ENCODE measurements around the gene AGAP5. TPM values are rescaled to one million over a fixed set of nuclear protein-coding genes. Genes with fewer than 3 reads are reported as not detected.

AGAP5 gene
- total and polyA plus RNA-seq, 5 donors: 2.8 to 4.6 (median 3.5) TPM

GRCh38 chr10:73644015-73644743, 53.7 kb downstream of the AGAP5 start:
- H3K27ac ChIP-seq (ENCODE audit: low read length): peak overlapping the region; percentile 70
- WGBS: 15% methylated on average over 5 of the region's 5 CpGs
- peak; percentile 10 to 42 for ATAC-seq
- peak in 2 of 3 donors; percentile 37 to 76 for DNase-seq
- no peaks in the 10 kb centered on the region for H3K9me3 ChIP-seq (ENCODE audit: control insufficient read depth, low read length)
- peaks cover 7% of the 10 kb centered on the region for H3K4me1 ChIP-seq (ENCODE audit: control insufficient read depth, insufficient read depth, low read length)
- intact Hi-C loops (cut with DNase I): loop anchor here (2.0 kb wide), 2 partner anchors 113 to 115 kb away; no protein-coding TSS in a partner anchor
- no peak overlapping the region for H3K4me3 ChIP-seq (ENCODE audit: low read length)
- no peaks in the 10 kb centered on the region for H3K27me3 ChIP-seq (ENCODE audit: control insufficient read depth, insufficient read depth)

- H3K27ac ChIP-seq (ENCODE audit: low read length): no peak overlapping the region
- intact Hi-C loops (cut with DNase I): no loop called here
- H3K9me3 ChIP-seq (ENCODE audit: control insufficient read depth, low read length): no peaks in the 10 kb centered on the region
- no peak overlapping the region for H3K4me3 ChIP-seq (ENCODE audit: low read length)
- 71% methylated on average over 2 of the region's 2 CpGs for WGBS
- ATAC-seq: no peak
- no peaks in the 10 kb centered on the region for H3K27me3 ChIP-seq (ENCODE audit: control insufficient read depth, insufficient read depth)
- peaks cover 7% of the 10 kb centered on the region for H3K4me1 ChIP-seq (ENCODE audit: control insufficient read depth, insufficient read depth, low read length)
- DNase-seq: no peak
These were observed 54.5 kb downstream of the AGAP5 start for GRCh38 chr10:73643362-73643761.

GRCh38 chr10:73641328-73642060, 56.4 kb downstream of the AGAP5 start, which contains the start of gene MYOZ1:
Gene MYOZ1 (minus strand): TSS chr10:73641474. CDS start chr10:73640017, 1,457 bp downstream.
- intact Hi-C loops (cut with DNase I): no loop called here
- Histone ChIP-seq H3K4me3 (ENCODE audit: low read length) (peak within 1 kb of the TSS; percentile 27), H3K4me1 (ENCODE audit: control insufficient read depth, insufficient read depth, low read length) (peaks cover 3% of the 10 kb centered on the region), H3K27me3 (ENCODE audit: control insufficient read depth, insufficient read depth) (no peaks in the 10 kb centered on the region), H3K27ac (ENCODE audit: low read length) (peak within 1 kb of the TSS; percentile 43), H3K9me3 (ENCODE audit: control insufficient read depth, low read length) (no peaks in the 10 kb centered on the region)
- no peak for DNase-seq
- WGBS: 40% methylated on average over 9 of the region's 9 CpGs
- ATAC-seq: peak; percentile 5 to 9

- Histone ChIP-seq H3K9me3 (ENCODE audit: control insufficient read depth, low read length) (no peaks in the 10 kb centered on the region), H3K27ac (ENCODE audit: low read length) (no peak overlapping the region), H3K4me3 (ENCODE audit: low read length) (no peak overlapping the region), H3K4me1 (ENCODE audit: control insufficient read depth, insufficient read depth, low read length) (peaks cover 3% of the 10 kb centered on the region), H3K27me3 (ENCODE audit: control insufficient read depth, insufficient read depth) (no peaks in the 10 kb centered on the region)
- ATAC-seq (no peak), DNase-seq (no peak)
- 88% methylated on average over 3 of the region's 3 CpGs for WGBS
- intact Hi-C loops (cut with DNase I): no loop called here
These were observed 58.6 kb downstream of the AGAP5 start for GRCh38 chr10:73639286-73639685.

GRCh38 chr10:73635781-73636180, 62.1 kb downstream of the AGAP5 start:
- H3K27ac ChIP-seq (ENCODE audit: low read length): no peak overlapping the region
- no peak for DNase-seq
- H3K27me3 ChIP-seq (ENCODE audit: control insufficient read depth, insufficient read depth): no peaks in the 10 kb centered on the region
- ATAC-seq: no peak
- intact Hi-C loops (cut with DNase I): no loop called here
- WGBS: 37% methylated on average over 1 of the region's 1 CpG
- no peak overlapping the region for H3K4me3 ChIP-seq (ENCODE audit: low read length)
- H3K9me3 ChIP-seq (ENCODE audit: control insufficient read depth, low read length): no peaks in the 10 kb centered on the region
- no peaks in the 10 kb centered on the region for H3K4me1 ChIP-seq (ENCODE audit: control insufficient read depth, insufficient read depth, low read length)

GRCh38 chr10:73634421-73634820, 63.5 kb downstream of the AGAP5 start:
- no peak for ATAC-seq
- Histone ChIP-seq H3K9me3 (ENCODE audit: control insufficient read depth, low read length) (no peaks in the 10 kb centered on the region), H3K4me1 (ENCODE audit: control insufficient read depth, insufficient read depth, low read length) (no peaks in the 10 kb centered on the region), H3K4me3 (ENCODE audit: low read length) (no peak overlapping the region), H3K27me3 (ENCODE audit: control insufficient read depth, insufficient read depth) (no peaks in the 10 kb centered on the region), H3K27ac (ENCODE audit: low read length) (no peak overlapping the region)
- no peak for DNase-seq
- 66% methylated on average over 5 of the region's 5 CpGs for WGBS
- intact Hi-C loops (cut with DNase I): no loop called here

GRCh38 chr10:73629165-73629564, 68.7 kb downstream of the AGAP5 start:
- H3K27ac ChIP-seq (ENCODE audit: low read length): no peak overlapping the region
- intact Hi-C loops (cut with DNase I): no loop called here
- 88% methylated on average over 5 of the region's 5 CpGs for WGBS
- no peaks in the 10 kb centered on the region for H3K9me3 ChIP-seq (ENCODE audit: control insufficient read depth, low read length)
- no peak for ATAC-seq
- DNase-seq: no peak
- no peaks in the 10 kb centered on the region for H3K4me1 ChIP-seq (ENCODE audit: control insufficient read depth, insufficient read depth, low read length)
- H3K27me3 ChIP-seq (ENCODE audit: control insufficient read depth, insufficient read depth): no peaks in the 10 kb centered on the region
- no peak overlapping the region for H3K4me3 ChIP-seq (ENCODE audit: low read length)

- 78% methylated on average over 7 of the region's 7 CpGs for WGBS
- ATAC-seq: no peak
- no peak overlapping the region for H3K4me3 ChIP-seq (ENCODE audit: low read length)
- intact Hi-C loops (cut with DNase I): no loop called here
- H3K4me1 ChIP-seq (ENCODE audit: control insufficient read depth, insufficient read depth, low read length): no peaks in the 10 kb centered on the region
- no peaks in the 10 kb centered on the region for H3K27me3 ChIP-seq (ENCODE audit: control insufficient read depth, insufficient read depth)
- DNase-seq: no peak
- H3K27ac ChIP-seq (ENCODE audit: low read length): no peak overlapping the region
- no peaks in the 10 kb centered on the region for H3K9me3 ChIP-seq (ENCODE audit: control insufficient read depth, low read length)
These were observed 69.5 kb downstream of the AGAP5 start for GRCh38 chr10:73628405-73628804.

- DNase-seq: no peak
- ATAC-seq: no peak
- Histone ChIP-seq H3K4me3 (ENCODE audit: low read length) (no peak overlapping the region), H3K27ac (ENCODE audit: low read length) (no peak overlapping the region), H3K4me1 (ENCODE audit: control insufficient read depth, insufficient read depth, low read length) (no peaks in the 10 kb centered on the region), H3K27me3 (ENCODE audit: control insufficient read depth, insufficient read depth) (no peaks in the 10 kb centered on the region), H3K9me3 (ENCODE audit: control insufficient read depth, low read length) (no peaks in the 10 kb centered on the region)
- WGBS: 96% methylated on average over 6 of the region's 6 CpGs
- intact Hi-C loops (cut with DNase I): no loop called here
These were observed 70.6 kb downstream of the AGAP5 start for GRCh38 chr10:73627300-73627699.

- peak overlapping the region; percentile 63 for H3K4me3 ChIP-seq (ENCODE audit: low read length)
- H3K27ac ChIP-seq (ENCODE audit: low read length): peak overlapping the region; percentile 65
- DNase-seq: peak; percentile 94 to 98 (median 96)
- H3K4me1 ChIP-seq (ENCODE audit: control insufficient read depth, insufficient read depth, low read length): no peaks in the 10 kb centered on the region
- ATAC-seq: peak; percentile 98 to 99
- no peaks in the 10 kb centered on the region for H3K9me3 ChIP-seq (ENCODE audit: control insufficient read depth, low read length)
- intact Hi-C loops (cut with DNase I): no loop called here
- 2% methylated on average over 42 of the region's 42 CpGs for WGBS
- no peaks in the 10 kb centered on the region for H3K27me3 ChIP-seq (ENCODE audit: control insufficient read depth, insufficient read depth)
These were observed 71.8 kb downstream of the AGAP5 start for GRCh38 chr10:73625884-73626752.
